HG03460 (cell line): Measurements from ENCODE around the gene NOS1AP.
"Not testable (repeated sequence)": the region's sequence is repeated elsewhere in the genome, so short reads cannot be mapped to it uniquely, and the experiment has no call there.

ENCODE experiments used
- ATAC-seq: cut with Tn5 transposase; IDR thresholded peaks from one replicate; pipeline ENCODE4 v1.9.1; 2021; ENCODE audit not compliant: unreplicated experiment

Gene NOS1AP

DNA sequence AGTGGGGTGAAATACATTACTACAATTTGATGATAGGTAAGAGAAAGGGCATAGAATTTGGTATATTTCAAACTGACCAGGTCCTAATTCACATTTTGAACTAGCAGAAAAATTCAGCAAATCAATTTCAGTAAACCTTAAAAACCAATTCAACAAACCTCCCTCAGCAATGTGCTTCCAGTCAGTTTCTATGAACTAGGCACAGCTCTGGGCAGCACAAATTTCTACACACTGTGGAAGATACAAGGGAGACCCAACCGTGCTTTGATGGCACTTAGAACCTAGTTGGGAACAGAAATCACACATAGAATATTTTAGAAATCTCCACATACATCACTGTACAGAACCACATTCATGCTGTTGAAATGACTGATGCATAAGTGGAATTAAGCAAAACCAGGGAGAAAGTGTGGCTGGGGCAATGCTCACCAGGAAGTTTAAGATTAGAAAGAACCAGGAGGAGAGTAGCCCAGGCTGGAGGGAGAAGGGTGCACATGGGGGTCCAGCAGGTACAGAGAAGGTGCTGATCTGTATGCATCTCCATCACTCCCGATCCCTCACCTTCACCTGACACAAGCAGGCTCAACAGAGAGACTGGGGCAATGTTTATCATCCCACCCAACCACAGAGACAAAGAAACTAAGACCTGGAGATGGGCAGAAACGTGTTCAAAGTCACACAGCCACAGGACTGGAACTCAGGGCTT is 326.9 kb downstream of the NOS1AP start:
- ATAC-seq = no peak

GRCh38 chr1:162397039-162397448 is 327.6 kb downstream of the NOS1AP start:
- no peak for ATAC-seq

DNA sequence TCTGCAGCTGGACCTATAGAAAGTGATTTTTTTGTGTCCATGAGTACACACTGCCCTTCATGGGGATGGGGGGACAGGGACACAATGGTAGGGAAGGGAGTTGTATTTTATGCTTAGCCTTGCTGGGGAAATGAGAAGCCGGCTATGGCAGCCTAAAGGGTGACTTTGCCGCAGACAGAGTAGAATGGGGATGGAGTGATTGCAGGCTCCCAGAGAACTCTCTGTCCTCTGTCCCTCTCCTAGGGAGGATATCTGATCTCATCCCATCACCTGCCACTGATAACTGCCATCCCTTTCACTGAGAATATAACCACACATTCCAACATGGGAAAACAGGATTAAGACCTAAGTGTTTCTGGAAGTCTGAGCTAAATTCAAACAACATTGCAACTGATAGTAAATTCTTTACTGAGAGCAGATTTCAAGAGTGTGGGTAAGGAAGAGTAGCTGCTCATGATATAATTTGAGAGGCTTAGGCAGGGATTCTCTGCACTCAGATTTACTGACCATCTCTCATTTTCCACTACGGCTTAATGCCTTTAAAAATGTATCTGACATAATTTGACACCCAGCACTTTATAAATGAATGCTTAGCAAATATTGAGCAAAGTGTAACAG is 328.6 kb downstream of the NOS1AP start:
- ATAC-seq = no peak

DNA sequence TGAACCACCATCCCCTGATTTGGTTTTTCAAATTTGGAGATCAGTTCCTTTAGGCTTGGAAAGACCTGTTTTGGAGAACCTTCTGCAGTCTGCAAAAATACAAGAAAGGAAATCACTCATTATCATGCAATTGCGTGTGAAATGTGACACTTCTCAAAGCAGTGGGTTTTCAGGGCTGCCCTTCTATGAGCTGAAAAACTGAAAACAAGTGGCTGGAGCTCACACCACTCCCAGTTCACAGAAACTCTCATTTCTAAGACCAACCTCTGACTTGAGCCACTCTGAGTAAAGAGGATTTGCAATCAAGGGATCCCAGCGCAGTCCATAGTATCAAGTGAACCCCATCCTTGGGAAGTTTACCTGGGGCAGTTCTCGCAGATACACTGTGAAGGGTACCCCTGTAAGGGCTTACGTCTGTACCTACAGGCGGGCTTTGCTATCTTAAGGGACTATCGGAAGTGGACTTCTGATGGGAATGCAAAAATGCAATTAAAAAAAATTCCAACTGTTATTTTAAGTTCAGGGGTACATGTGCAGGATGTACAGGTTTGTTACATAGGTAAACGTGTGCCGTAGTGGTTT is 329.6 kb downstream of the NOS1AP start:
- no peak for ATAC-seq

DNA sequence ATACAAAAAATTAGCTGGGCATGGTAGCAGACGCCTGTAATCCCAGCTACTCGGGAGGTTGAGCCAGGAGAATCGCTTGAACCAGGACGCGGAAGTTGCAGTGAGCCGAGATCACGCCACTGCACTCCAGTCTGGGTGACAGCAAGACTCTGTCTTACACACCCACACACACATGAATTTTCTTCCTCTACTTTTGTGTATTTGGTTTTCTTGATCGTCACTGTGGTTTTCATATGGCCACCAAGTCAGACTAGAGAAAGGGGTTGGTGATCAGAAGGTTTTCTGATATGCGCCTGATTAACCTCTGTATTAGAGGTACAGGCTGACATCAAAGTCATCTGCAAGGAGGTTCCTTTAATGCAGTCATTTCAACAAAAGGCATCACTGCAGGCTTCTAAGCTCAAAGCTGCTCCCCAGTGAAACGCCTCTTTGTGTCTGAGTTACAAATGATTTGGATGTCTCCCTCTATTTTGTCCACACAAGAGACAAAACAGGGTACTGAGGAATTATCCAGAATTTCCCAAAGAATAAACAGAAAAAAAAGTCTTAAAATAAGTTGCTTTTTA is 331.4 kb downstream of the NOS1AP start:
- ATAC-seq = no peak

DNA sequence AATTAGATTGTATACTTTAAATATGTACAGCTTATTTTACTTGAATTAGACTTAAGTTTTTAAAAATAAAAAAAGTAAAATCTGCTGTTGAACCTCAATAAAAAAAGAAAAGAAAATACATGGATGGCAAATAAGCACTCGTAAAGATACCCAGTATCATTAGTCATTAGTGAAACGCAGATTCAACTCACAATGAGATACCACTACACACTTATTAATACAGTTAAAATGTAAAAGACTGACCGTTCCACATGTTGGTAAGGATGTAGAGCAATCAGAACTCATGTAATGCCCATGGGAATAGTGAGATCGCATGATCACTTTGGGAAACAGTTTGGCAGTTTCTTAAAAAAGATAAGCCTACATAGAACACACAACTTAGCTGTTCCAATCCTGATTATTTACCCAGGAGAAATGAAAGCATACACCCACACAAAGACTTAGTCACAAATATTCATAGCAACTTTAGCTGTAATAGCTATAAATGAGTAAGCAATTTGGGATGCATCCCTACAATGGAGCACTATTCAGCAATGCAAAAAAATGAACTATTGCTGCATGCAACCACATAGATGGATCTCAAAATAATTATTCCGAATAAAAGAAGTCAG is 335.2 kb downstream of the NOS1AP start:
- no peak for ATAC-seq

- no peak for ATAC-seq
Measured at GRCh38 chr1:162405800-162406199, 336.3 kb downstream of the NOS1AP start.

GRCh38 chr1:162406811-162407210 is 337.3 kb downstream of the NOS1AP start:
- ATAC-seq = no peak

GRCh38 chr1:162407539-162407938 is 338.0 kb downstream of the NOS1AP start:
- no peak for ATAC-seq

- ATAC-seq = no peak
Measured at GRCh38 chr1:162412002-162412401, 342.5 kb downstream of the NOS1AP start, which contains the start of gene SH2D1B. SH2D1B (minus strand) TSS chr1:162412136; CDS start chr1:162412016, 120 bp downstream.

DNA sequence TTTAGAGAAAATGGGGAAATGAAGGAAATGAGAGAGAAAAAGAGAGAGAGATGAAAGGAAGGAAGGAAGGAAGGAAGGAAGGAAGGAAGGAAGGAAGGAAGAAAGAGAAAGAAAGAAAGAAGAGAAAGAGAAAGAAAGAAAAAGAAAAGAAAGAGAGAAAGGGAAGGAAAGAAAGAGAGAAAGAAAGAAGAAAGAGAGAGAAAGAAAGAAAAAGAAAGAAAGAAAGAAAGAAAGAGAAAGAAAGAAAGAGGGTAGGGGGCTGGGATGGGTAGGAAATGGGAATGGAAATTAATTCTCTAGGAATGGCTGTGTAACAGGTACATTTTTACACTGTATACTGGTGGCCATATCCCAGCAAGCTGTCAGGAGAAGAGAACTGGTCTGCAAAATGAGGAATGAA is 346.7 kb downstream of the NOS1AP start:
- ATAC-seq = no peak

DNA sequence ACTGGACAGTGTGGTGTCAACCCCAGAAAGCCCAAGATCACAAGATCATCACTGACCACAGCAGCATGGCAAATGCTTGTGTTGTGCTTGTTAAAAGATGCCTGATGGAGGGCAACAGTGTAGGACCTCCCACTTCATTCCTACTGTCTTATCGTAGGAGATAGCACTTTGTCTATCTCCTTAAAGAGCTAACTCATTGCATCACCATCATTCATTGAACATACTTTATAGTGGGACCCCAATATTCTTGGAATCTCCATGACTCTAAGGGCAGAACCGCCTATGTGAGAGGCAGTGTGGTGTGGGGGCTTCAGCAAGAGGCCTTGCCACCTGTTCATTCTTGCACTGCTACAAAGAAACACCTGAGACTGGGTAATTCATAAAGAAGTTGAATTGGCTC is 347.4 kb downstream of the NOS1AP start:
- no peak for ATAC-seq

GRCh38 chr1:162417650-162418049 is 348.2 kb downstream of the NOS1AP start:
- ATAC-seq = no peak

DNA sequence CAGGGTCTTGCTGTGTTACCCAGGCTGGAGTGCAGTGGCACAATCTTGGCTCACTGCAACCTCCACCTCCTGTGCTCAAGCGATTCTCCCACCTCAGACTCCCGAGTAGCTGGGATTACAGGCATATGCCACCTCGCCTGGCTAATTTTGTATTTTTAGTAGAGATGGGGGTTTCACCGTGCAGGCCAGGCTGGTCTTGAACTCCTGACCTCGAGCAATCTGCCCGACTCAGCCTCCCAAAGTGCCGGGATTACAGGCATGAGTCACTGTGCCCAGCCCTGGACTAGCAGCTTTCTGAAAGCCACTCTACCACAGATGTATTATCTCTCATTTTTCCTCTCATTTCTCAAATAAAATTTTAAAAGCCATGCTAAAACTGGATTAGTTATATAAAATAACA is 349.1 kb downstream of the NOS1AP start:
- ATAC-seq = not testable (repeated sequence)

GRCh38 chr1:162419450-162419931 is 350.0 kb downstream of the NOS1AP start:
- not testable (repeated sequence) for ATAC-seq
